Endodermal cell (in vitro differentiated cells): ENCODE measurements around the gene KCND2. TPM values are rescaled to one million over a fixed set of nuclear protein-coding genes. Genes with fewer than 3 reads are reported as not detected.

ENCODE experiments used
- DNase-seq: peaks from one replicate; pipeline ENCODE4 v3.0.0-alpha.2; 2017
- H3K27ac ChIP-seq: 2 replicates; pipeline ENCODE4 v1.5.1; 2013; ENCODE audit warnings: mild to moderate bottlenecking, low read depth, low read length, moderate library complexity
- H3K27me3 ChIP-seq: 2 replicates; pipeline ENCODE4 v1.6.1; 2013; ENCODE audit warnings: mild to moderate bottlenecking, low read length, moderate library complexity; ENCODE audit not compliant: insufficient read depth, control insufficient read depth, poor library complexity, severe bottlenecking
- H3K36me3 ChIP-seq: 2 replicates; pipeline ENCODE4 v1.7.0; 2013; ENCODE audit warnings: mild to moderate bottlenecking, low read length, moderate library complexity; ENCODE audit not compliant: control insufficient read depth, insufficient read depth
- H3K4me1 ChIP-seq: one replicate; pipeline ENCODE4 v1.7.0; 2013; ENCODE audit warnings: low read length; ENCODE audit not compliant: control insufficient read depth, insufficient read depth
- H3K4me3 ChIP-seq: 2 replicates; pipeline ENCODE4 v1.5.1; 2013; ENCODE audit warnings: mild to moderate bottlenecking, low read length, moderate library complexity
- H3K9ac ChIP-seq: 2 replicates; pipeline ENCODE4 v1.6.1; 2013; ENCODE audit warnings: mild to moderate bottlenecking, low read length, moderate library complexity; ENCODE audit not compliant: poor library complexity, severe bottlenecking; ENCODE audit errors: extremely low read depth
- H3K9me3 ChIP-seq: 2 replicates; pipeline ENCODE4 v1.6.1; 2013; ENCODE audit warnings: mild to moderate bottlenecking, low read length, moderate library complexity; ENCODE audit not compliant: control insufficient read depth
- H3K27ac Mint-ChIP-seq: 2 replicates; pipeline ENCODE4 v1.8.0; 2020; ENCODE audit warnings: mixed read lengths
- H3K27me3 Mint-ChIP-seq: 2 replicates; pipeline ENCODE4 v1.8.0; 2021; ENCODE audit warnings: mild to moderate bottlenecking, mixed read lengths; ENCODE audit not compliant: insufficient read depth
- H3K36me3 Mint-ChIP-seq: 2 replicates; pipeline ENCODE4 v1.8.0; 2020; ENCODE audit warnings: low read depth, mixed read lengths
- H3K4me1 Mint-ChIP-seq: 2 replicates; pipeline ENCODE4 v1.8.0; 2020; ENCODE audit warnings: mixed read lengths
- H3K4me3 Mint-ChIP-seq: 2 replicates; pipeline ENCODE4 v1.8.0; 2020; ENCODE audit warnings: mild to moderate bottlenecking, moderate library complexity, mixed read lengths
- H3K9me3 Mint-ChIP-seq: 2 replicates; pipeline ENCODE4 v1.8.0; 2020; ENCODE audit warnings: mild to moderate bottlenecking, mixed read lengths
- CTCF ChIP-seq: fragments of 200-600 bp; sonication (generic); conservative IDR thresholded peaks from 2 replicates; pipeline ENCODE4 v1.5.0; 2021; ENCODE audit warnings: antibody characterized with exemption, mild to moderate bottlenecking
- WGBS, 2 experiments: methylation state at CpG; one replicate each; pipeline versions ENCODE4 v1.1.5 to v1.1.7; 2013; ENCODE audit warnings: missing lambda C conversion rate in 2 of 2, mixed read lengths in 1 of 2; ENCODE audit not compliant: insufficient coverage in 1 of 2, insufficient read length in 1 of 2; 5-methylcytosine and 5-hydroxymethylcytosine counted together
- total RNA-seq, 2 donors: library from RNA; stranded (reverse); fragmentation: NEBNext Ultra II Directional in 1 of 2; extraction: Animal tissue kit (Norgen Biotek cat#: 25700) in 1 of 2; gene quantifications; 2 replicates in 1 of 2; 3 replicates in 1 of 2; pipeline ENCODE4 v1.2.1, GENCODE V29; 2021

Gene KCND2
- total RNA-seq, 2 donors from 2014 or later, result 0.71 to 4.6 TPM

- DNase-seq, result peak; percentile 95
- no peak overlapping the region for H3K27ac ChIP-seq
- H3K27me3 ChIP-seq, result no peaks in the 10 kb centered on the region
- H3K9me3 ChIP-seq, result peaks cover 16% of the 10 kb centered on the region
- peaks cover 3% of the 10 kb centered on the region for H3K4me1 ChIP-seq
- 41 to 50% methylated on average over 8 to 13 of the region's 13 CpGs for WGBS, 2 experiments
- H3K4me3 ChIP-seq, result no peak overlapping the region
- no peak overlapping the region for H3K9ac ChIP-seq
- no peak overlapping the region for H3K4me3 Mint-ChIP-seq
- peaks cover 41% of the 10 kb centered on the region for H3K36me3 Mint-ChIP-seq
- peaks cover 66% of the 10 kb centered on the region for H3K36me3 ChIP-seq
- peak; percentile 97 for TF ChIP-seq CTCF
- H3K27me3 Mint-ChIP-seq, result no peaks in the 10 kb centered on the region
- peaks cover 16% of the 10 kb centered on the region for H3K4me1 Mint-ChIP-seq
- H3K9me3 Mint-ChIP-seq, result peaks cover 10% of the 10 kb centered on the region
- peak overlapping the region; percentile 14 for H3K27ac Mint-ChIP-seq
Measured at GRCh38 chr7:120792091-120792860, 519.3 kb downstream of the KCND2 start.

DNA sequence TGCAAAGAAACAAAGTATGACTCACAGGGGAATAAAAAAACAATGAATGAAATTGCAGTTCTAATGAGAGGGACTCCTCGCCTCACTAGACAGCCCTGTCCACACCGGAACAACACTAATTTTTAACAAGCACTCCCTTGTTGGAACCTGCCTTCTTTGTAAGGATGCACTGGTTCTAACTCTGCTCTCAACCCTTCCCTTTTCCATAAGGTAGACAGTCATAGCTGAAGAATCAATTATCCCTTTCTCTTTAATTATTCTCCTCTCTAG lies 519.8 kb downstream of the KCND2 start:
- H3K4me1 Mint-ChIP-seq, result peaks cover 20% of the 10 kb centered on the region
- no peak overlapping the region for H3K9ac ChIP-seq
- peaks cover 46% of the 10 kb centered on the region for H3K36me3 Mint-ChIP-seq
- H3K36me3 ChIP-seq, result peaks cover 64% of the 10 kb centered on the region
- H3K27ac ChIP-seq, result no peak overlapping the region
- peaks cover 16% of the 10 kb centered on the region for H3K9me3 ChIP-seq
- no peaks in the 10 kb centered on the region for H3K27me3 ChIP-seq
- no peaks in the 10 kb centered on the region for H3K27me3 Mint-ChIP-seq
- WGBS, 2 experiments, result 93 to 96% methylated on average over 2 of the region's 2 CpGs
- no peak overlapping the region for H3K27ac Mint-ChIP-seq
- no peak for DNase-seq
- H3K4me1 ChIP-seq, result peaks cover 3% of the 10 kb centered on the region
- no peak for TF ChIP-seq CTCF
- no peak overlapping the region for H3K4me3 ChIP-seq
- H3K9me3 Mint-ChIP-seq, result peaks cover 15% of the 10 kb centered on the region
- H3K4me3 Mint-ChIP-seq, result no peak overlapping the region

GRCh38 chr7:120793213-120793936 lies 520.4 kb downstream of the KCND2 start:
- H3K36me3 Mint-ChIP-seq, result peaks cover 44% of the 10 kb centered on the region
- H3K27me3 Mint-ChIP-seq, result no peaks in the 10 kb centered on the region
- peaks cover 16% of the 10 kb centered on the region for H3K9me3 ChIP-seq
- H3K9me3 Mint-ChIP-seq, result peaks cover 15% of the 10 kb centered on the region
- WGBS, 2 experiments, result 94 to 97% methylated on average over 2 of the region's 3 CpGs
- peaks cover 24% of the 10 kb centered on the region for H3K4me1 Mint-ChIP-seq
- no peak overlapping the region for H3K4me3 ChIP-seq
- no peak for TF ChIP-seq CTCF
- H3K9ac ChIP-seq, result no peak overlapping the region
- peaks cover 58% of the 10 kb centered on the region for H3K36me3 ChIP-seq
- no peak for DNase-seq
- H3K4me3 Mint-ChIP-seq, result no peak overlapping the region
- peaks cover 3% of the 10 kb centered on the region for H3K4me1 ChIP-seq
- no peak overlapping the region for H3K27ac Mint-ChIP-seq
- no peaks in the 10 kb centered on the region for H3K27me3 ChIP-seq
- no peak overlapping the region for H3K27ac ChIP-seq
